ENCODE data around the gene C17orf113.

Gene C17orf113

GRCh38 chr17:42072323-42073187 lies 22.2 kb upstream of the C17orf113 start:
- H3K4me3 ChIP-seq (ENCODE audit: low read depth, low read length): peak overlapping the region; percentile 43

- H3K4me3 ChIP-seq (ENCODE audit: low read depth, low read length): peak overlapping the region; percentile 43
Observed at GRCh38 chr17:42071810-42072209, 21.4 kb upstream of the C17orf113 start.

GRCh38 chr17:42068979-42069378 lies 18.6 kb upstream of the C17orf113 start:
- no peak overlapping the region for H3K4me3 ChIP-seq (ENCODE audit: low read depth, low read length)

GRCh38 chr17:42067371-42068091 lies 17.1 kb upstream of the C17orf113 start:
- H3K4me3 ChIP-seq (ENCODE audit: low read depth, low read length): no peak overlapping the region

DNA sequence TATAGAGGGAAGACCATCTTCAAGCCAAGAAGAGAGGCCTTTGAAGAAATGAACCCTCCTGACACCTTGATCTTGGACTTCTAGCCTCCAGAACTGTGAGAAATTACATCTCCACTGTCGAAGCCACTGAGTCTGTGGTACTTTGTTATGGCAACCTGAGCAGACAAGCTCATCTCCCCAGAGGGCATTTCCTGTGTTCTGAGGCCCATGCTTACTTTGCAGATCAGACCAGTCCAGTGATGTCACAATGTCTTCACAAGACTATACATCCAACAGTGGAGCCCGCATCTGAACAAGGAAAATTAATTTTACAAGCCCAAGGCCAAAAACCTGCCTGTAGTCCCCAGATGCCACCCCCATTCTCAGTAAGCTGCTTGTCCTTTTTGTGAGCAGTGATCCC lies 14.8 kb upstream of the C17orf113 start:
- no peak overlapping the region for H3K4me3 ChIP-seq (ENCODE audit: low read depth, low read length)

- no peak overlapping the region for H3K4me3 ChIP-seq (ENCODE audit: low read depth, low read length)
Observed at GRCh38 chr17:42062681-42063080, 12.3 kb upstream of the C17orf113 start.

GRCh38 chr17:42061646-42062487 lies 11.5 kb upstream of the C17orf113 start:
- no peak overlapping the region for H3K4me3 ChIP-seq (ENCODE audit: low read depth, low read length)

GRCh38 chr17:42060231-42060630 lies 9.8 kb upstream of the C17orf113 start:
- no peak overlapping the region for H3K4me3 ChIP-seq (ENCODE audit: low read depth, low read length)

GRCh38 chr17:42059815-42060214 lies 9.4 kb upstream of the C17orf113 start:
- no peak overlapping the region for H3K4me3 ChIP-seq (ENCODE audit: low read depth, low read length)

DNA sequence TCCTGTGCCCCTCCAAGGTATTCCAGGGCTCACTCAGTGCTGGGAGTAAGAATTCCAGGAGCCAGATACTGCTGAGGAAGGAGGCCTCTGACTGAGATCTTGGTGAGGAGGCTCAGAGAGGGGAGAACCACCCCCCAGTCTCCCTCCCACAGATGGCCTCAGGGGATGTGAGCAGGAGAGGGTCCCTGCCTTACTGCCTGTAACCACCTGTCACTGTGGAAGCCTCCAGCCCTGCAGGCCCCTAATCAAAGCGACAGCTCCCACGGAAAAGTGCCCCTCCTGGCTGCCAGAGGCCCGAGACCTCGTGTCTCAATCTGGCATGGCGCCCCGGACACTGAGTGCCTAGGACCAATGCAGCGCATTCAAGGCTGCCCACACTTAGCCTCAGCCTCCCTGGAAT lies 7.7 kb upstream of the C17orf113 start:
- H3K4me3 ChIP-seq (ENCODE audit: low read depth, low read length): no peak overlapping the region

GRCh38 chr17:42056635-42057034 lies 6.2 kb upstream of the C17orf113 start:
- H3K4me3 ChIP-seq (ENCODE audit: low read depth, low read length): no peak overlapping the region

- H3K4me3 ChIP-seq (ENCODE audit: low read depth, low read length): no peak overlapping the region
Observed at GRCh38 chr17:42055496-42055895, 5.1 kb upstream of the C17orf113 start.

DNA sequence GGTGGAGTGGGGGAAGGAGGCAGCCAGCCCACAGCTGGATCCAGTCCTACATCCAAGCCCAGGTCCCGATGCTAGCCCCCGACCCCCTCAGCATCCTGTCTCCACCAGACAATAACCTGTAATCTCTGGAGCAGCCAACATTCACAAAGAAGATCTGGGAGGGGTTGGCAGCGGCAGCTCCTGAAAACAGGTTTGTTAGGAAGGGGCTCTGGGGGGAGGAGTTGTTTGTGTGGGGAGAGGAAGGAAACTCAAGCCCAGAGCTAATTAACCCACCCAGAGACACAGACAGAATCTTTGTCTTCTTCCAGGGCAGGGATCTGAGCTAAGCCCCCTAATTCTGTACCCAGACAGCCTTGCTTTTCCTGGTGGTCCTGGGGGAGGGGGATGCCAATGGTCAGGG lies 4.6 kb upstream of the C17orf113 start:
- no peak overlapping the region for H3K4me3 ChIP-seq (ENCODE audit: low read depth, low read length)

GRCh38 chr17:42053731-42054500 lies 3.5 kb upstream of the C17orf113 start:
- no peak overlapping the region for H3K4me3 ChIP-seq (ENCODE audit: low read depth, low read length)

- H3K4me3 ChIP-seq (ENCODE audit: low read depth, low read length): no peak overlapping the region
Observed at GRCh38 chr17:42052346-42052877, 2.0 kb upstream of the C17orf113 start.

DNA sequence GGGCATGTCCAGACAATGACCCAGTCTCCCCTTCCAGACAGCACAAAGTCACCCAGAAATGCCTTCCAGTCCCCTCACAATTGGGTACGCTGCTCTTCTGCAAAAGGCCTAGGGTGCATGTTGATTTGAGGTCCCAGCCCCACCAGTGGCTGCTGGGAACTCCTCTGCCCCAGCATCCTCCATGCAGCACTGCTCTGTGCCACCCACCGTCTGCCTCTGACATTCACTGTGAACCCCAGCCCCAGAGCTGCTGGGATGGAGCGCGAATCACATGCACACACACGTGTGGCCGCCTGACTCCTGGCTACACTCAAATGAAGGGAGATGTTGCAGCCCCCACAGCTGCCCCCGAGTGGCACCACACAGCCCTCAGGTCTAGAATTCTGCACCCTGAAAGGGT lies 1.2 kb upstream of the C17orf113 start:
- no peak overlapping the region for H3K4me3 ChIP-seq (ENCODE audit: low read depth, low read length)

DNA sequence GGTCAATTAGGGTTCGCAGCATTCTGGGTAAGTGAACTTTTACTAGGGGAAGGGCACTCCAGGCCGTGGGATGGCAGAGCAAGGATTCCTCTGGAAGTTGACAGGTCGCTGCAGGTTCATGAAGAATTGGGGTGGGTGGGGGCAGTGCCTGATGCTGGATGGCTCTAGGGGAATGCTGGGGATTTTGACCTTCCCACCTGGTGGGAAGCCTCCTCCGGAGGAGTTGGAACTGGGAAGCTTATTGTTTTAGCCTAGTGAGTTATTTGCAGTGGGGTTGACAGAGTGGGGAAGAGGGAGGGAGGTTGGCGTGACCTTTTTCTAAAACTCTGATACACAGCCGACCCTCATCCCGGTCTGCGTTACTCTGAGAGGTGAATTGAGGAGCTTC lies 606 bp upstream of the C17orf113 start:
- peak overlapping the region; percentile 48 for H3K4me3 ChIP-seq (ENCODE audit: low read depth, low read length)

DNA sequence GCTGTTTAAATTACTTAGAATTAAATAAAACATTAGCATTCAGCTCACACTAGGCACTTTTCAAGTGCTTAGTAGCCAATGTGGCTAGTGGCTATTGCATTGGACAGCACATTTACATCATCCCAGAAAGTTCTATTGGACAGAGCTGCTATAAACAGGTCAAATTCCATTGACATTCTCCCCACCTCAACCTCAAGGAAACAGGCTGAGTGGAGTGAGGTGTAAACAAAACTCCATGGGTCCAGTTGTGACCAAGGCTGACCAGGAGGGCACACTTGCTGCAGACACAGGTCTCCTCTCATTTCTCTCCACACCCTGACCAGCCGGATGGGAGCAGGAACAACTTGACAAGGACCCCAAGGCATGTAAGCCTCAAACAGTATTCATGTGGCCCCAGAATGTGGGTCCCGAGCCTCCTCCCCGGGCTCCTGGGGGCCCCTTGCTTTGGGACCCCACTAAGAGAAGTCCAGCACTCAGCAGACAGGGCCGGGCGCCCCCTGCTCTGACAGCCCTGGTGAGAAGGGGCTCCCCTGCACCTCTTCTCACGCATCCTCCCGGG lies 488 bp downstream of the C17orf113 start:
- H3K4me3 ChIP-seq (ENCODE audit: low read depth, low read length): peak overlapping the region; percentile 44

DNA sequence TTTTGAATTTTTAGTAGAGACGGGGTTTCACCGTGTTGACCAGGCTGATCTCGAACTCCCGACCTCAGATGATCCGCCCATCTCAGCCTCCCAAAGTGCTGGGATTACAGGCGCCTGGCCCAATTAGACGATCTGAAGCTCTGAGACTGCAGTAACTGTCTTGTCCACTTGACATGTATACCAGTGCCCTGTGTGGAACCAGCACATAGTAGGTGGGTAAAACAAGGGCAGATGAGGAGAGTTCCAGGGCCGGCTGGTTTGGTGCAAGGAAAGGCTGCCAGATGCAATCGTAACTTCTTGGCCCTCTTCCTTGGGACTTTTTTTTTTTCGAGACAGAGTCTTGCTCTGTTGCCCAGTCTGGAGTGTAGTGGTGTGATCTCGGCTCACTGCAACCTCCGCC lies 3.1 kb downstream of the C17orf113 start:
- H3K4me3 ChIP-seq (ENCODE audit: low read depth, low read length): no peak overlapping the region

- H3K4me3 ChIP-seq (ENCODE audit: low read depth, low read length): no peak overlapping the region
Observed at GRCh38 chr17:42045719-42046118, 4.7 kb downstream of the C17orf113 start.

Data from iPS-11a (cell line).